Calu3 (cell line): ENCODE data around the gene RNF130. TPM values are rescaled to one million over a fixed set of nuclear protein-coding genes. Genes with fewer than 3 reads are reported as not detected.

Source experiments
- BruUV-seq: library from RNA; stranded (reverse); fragments of 400-500 nt; replicated peaks from 2 replicates; lab custom pipeline; 2021; lab: Mats Ljungman, UMichigan
- CTCF ChIA-PET: fragments of 300-600 bp; sonication (Branson Sonifier 250); formaldehyde crosslinking; loops from one replicate; lab custom pipeline; 2022; ENCODE audit warnings: antibody characterized with exemption; lab: Charles Lee
- DNase-seq: peaks from one replicate; pipeline ENCODE4 v3.0.0; 2022
- H3K27ac Mint-ChIP-seq: one replicate; pipeline ENCODE4 v1.8.0; 2022; ENCODE audit warnings: mixed read lengths; ENCODE audit not compliant: unreplicated experiment
- H3K27me3 Mint-ChIP-seq: one replicate; pipeline ENCODE4 v1.8.0; 2022; ENCODE audit warnings: mixed read lengths; ENCODE audit not compliant: unreplicated experiment
- H3K36me3 Mint-ChIP-seq: one replicate; pipeline ENCODE4 v1.8.0; 2022; ENCODE audit warnings: mild to moderate bottlenecking, moderate library complexity, mixed read lengths; ENCODE audit not compliant: insufficient read depth, unreplicated experiment
- H3K4me1 Mint-ChIP-seq: one replicate; pipeline ENCODE4 v1.8.0; 2022; ENCODE audit warnings: mild to moderate bottlenecking, low read depth, mixed read lengths; ENCODE audit not compliant: unreplicated experiment
- H3K4me3 Mint-ChIP-seq: one replicate; pipeline ENCODE4 v1.8.0; 2022; ENCODE audit warnings: mild to moderate bottlenecking, low read depth, moderate library complexity, mixed read lengths; ENCODE audit not compliant: unreplicated experiment
- H3K9me3 Mint-ChIP-seq: one replicate; pipeline ENCODE4 v1.8.0; 2022; ENCODE audit warnings: low read depth, mixed read lengths; ENCODE audit not compliant: unreplicated experiment
- CTCF ChIP-seq: fragments of 200-600 bp; IDR thresholded peaks from one replicate; pipeline ENCODE4 v1.8.0; 2022; ENCODE audit warnings: antibody characterized with exemption; ENCODE audit not compliant: unreplicated experiment
- intact Hi-C: fragments of 100-400 bp; cut with micrococcal nuclease; formaldehyde crosslinking; loops from one replicate; pipeline ENCODE4 v1.10.0; 2022; ENCODE audit not compliant: unreplicated experiment
- total RNA-seq: library from RNA; stranded (reverse); gene quantifications from 2 replicates; pipeline ENCODE4 v1.2.3, GENCODE V29; 2022

RNF130 gene
- total RNA-seq, 1 experiment from 2014 or later: 34.0 TPM

GRCh38 chr5:179954434-179954833 is 117.1 kb downstream of the RNF130 start:
- Mint-ChIP-seq H3K9me3 (no peaks in the 10 kb centered on the region), H3K36me3 (no peaks in the 10 kb centered on the region)
- CTCF ChIA-PET: no interaction called here

DNA sequence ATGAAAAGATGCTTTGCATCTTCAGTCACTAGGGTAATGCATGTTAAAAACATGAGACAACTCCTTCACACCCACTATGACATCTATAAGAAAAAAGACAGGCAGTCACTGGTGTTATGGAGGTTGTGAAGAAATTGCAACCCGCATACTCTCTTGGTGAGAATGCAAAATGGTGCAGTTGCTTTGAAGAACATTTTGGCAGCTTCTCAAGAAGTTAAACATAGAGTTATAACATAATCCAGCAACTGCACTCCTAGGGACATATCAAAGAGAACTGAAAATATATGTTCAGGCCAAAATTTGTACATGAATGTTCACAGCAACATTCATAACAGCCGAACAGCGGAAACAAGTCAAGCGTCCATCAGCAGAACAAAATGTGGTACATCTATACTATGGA is 117.6 kb downstream of the RNF130 start:
- Mint-ChIP-seq H3K27me3 (no peaks in the 10 kb centered on the region), H3K36me3 (no peaks in the 10 kb centered on the region), H3K27ac (no peak overlapping the region), H3K4me1 (no peaks in the 10 kb centered on the region), H3K4me3 (no peak overlapping the region), H3K9me3 (no peaks in the 10 kb centered on the region)
- no TSS peak for BruUV-seq
- DNase-seq: no peak
- CTCF ChIA-PET: no interaction called here
- TF ChIP-seq CTCF: no peak
- intact Hi-C loops: no loop called here

More at GRCh38 chr5:179954434-179954833, 117.1 kb downstream of the RNF130 start:
- Mint-ChIP-seq H3K27ac (no peak overlapping the region), H3K4me3 (no peak overlapping the region), H3K4me1 (no peaks in the 10 kb centered on the region), H3K27me3 (no peaks in the 10 kb centered on the region)
- BruUV-seq: no TSS peak
- intact Hi-C loops: no loop called here
- no peak for DNase-seq
- no peak for TF ChIP-seq CTCF

DNA sequence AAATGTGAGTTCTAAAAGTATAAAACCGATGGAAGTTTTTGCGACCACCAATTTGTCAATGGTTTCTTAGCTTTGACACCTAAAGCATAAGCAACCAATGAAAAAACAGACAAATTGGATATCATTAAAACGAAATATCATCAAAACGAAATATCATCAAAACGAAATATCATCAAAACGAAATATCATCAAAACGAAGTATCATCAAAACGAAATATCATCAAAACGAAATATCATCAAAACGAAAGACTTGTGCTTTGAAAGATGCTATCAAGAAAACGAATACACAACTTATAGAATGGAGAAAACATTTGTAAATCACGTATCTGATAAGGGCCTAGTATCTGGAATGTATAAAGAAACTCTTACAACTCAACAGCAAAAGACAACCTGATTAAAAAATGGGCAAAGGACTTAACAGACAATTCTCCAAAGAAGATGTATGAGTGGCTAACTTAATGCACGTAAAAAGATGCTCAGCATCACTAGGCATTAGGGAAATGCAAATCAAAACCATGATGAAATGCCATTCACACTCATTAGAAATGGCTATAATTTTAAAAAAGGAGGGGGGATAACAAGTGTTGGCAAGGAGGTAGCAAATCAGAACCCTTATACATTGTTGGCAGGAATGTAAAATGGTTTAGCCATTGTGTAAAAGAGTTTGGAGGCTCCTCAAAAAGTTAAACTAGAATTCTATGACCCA is 134.4 kb downstream of the RNF130 start:
- no peaks in the 10 kb centered on the region for H3K4me1 Mint-ChIP-seq
- no peak overlapping the region for H3K27ac Mint-ChIP-seq
- no peaks in the 10 kb centered on the region for H3K9me3 Mint-ChIP-seq
- peaks cover 38% of the 10 kb centered on the region for H3K27me3 Mint-ChIP-seq
- intact Hi-C loops: no loop called here
- no peak overlapping the region for H3K4me3 Mint-ChIP-seq
- TF ChIP-seq CTCF: no peak
- no TSS peak for BruUV-seq
- CTCF ChIA-PET: no interaction called here
- DNase-seq: no peak
- no peaks in the 10 kb centered on the region for H3K36me3 Mint-ChIP-seq

DNA sequence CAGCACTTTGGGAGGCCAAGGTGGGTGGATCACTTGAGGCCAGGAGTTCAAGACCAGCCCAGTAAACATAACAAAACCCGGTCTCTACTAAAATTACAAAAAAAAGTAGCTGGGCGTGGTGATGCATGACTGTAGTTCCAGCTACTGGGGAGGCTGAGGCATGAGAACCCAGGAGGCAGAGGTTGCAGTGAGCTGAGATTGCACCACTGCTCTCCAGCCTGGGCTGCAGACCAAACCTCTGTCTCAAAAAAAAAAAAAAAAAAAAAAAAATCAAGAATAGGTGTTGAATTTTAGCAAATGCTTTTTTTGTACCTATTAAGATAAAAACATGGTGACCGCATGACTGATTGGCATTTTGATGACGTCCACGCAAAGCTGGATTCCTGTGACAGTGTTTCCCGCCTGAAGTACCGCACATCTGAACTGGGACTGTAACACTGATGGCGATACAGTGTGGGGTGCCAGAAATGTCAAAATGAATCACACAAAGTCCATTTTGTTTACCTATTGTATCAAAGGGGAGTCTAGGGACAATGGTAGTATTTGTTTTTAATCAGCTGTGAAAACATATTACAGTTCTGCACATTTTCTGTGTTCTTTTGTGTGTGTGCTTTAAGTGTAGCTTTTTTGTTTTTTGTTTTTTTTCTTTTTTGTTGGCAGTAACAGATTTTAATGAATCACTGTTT is 140.6 kb downstream of the RNF130 start:
- no TSS peak for BruUV-seq
- intact Hi-C loops: no loop called here
- CTCF ChIA-PET: no interaction called here

More for the DNA sequence above, 140.6 kb downstream of the RNF130 start:
- H3K27me3 Mint-ChIP-seq: no peaks in the 10 kb centered on the region
- no peaks in the 10 kb centered on the region for H3K9me3 Mint-ChIP-seq
- no peak for DNase-seq
- no peaks in the 10 kb centered on the region for H3K36me3 Mint-ChIP-seq
- H3K27ac Mint-ChIP-seq: no peak overlapping the region
- no peak overlapping the region for H3K4me3 Mint-ChIP-seq
- no peak for TF ChIP-seq CTCF
- no peaks in the 10 kb centered on the region for H3K4me1 Mint-ChIP-seq
